ENCODE data around the gene CENPH.
"Not testable (repeated sequence)": the region's sequence is repeated elsewhere in the genome, so short reads cannot be mapped to it uniquely, and the experiment has no call there.

Gene CENPH

DNA sequence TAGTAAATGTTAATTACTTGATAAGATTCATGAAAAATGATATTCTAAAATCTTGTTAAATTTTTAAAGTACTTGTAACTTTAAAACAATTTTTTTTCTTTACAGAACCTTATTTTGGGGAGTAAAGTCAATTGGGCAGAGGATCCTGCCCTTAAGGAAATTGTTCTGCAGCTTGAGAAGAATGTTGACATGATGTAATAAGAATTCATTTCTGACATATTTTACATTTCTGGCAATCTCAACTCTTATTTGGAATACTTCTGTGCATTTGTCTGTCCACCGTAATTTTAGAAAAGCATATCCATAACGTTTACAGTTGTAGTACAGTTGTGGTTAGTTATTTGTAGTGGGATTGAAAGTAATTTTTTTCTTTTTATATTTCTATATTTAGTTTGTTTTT is 20.2 kb downstream of the CENPH start:
- peak; percentile 21 for DNase-seq (ENCODE audit: low read depth)

DNA sequence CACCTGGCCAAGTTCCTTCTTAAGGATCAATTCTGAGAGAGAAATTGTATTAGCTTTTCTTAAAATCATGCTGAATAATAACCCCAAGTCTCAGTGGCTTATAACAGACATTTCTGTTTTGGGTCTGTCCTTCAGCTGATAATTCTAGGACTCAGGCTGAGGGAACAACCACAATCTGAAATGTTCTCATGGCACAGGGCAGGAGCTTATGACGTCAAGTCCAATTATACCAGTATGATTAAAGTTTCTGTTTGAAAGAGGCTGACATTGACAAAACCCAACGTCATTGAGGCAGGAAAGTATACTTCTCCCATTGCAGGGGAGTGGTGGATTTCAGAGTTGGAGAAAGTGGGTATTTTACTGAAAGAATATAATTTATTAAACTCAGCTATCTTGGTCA is 21.8 kb downstream of the CENPH start:
- DNase-seq (ENCODE audit: low read depth) = no peak

DNA sequence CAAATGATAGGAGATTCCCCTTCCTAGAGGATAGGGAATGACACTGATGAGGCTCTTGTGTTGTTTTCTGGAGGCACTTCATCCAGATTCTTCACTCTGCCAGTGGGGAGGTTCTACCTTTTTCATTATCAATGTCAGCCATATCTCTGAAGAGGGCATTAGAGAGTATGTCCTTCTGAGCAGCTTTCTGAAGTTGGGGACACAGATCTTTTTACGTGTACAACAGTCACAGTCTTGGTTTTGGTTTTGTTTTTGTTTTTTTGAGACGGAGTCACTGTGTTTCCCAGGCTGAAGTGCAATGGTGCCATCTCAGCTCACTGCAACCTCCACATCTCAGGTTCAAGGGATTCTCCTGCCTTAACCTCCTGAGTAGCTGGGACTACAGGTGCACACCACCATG is 22.6 kb downstream of the CENPH start:
- no peak for DNase-seq (ENCODE audit: low read depth)

DNA sequence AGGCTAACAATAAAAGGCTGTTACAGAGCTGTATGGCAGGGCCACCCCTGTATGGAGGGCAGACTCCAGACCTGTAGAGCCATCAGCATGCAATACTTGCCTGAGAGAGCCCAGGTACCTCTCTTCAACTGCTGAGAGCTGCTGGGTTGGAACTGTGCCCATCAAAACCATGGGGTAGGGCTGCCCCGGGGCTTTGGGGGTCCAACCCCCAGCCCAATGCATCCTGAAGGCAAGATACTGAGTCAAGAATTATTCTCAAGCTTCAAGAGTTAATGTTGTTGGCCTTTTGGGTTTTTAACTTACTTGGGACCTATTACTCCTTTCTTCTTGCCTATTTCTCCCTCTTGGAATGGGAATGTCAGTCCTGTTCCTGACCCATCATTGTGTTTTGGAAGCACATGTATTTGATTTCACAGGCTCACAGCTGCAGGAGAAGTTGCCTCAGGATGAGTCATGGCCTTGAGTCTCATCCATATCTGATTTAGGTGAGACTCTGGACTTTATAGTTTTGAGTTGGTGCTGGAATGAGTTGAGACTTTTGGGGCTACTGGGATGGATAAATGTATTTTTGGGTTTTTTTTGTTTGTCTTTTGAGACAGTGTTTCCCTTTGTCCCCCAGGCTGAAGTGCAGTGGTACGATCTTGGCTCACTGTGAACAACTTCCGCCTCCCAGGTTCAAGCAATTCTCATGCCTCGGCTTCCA is 24.3 kb downstream of the CENPH start:
- DNase-seq (ENCODE audit: low read depth) = peak; percentile 56

DNA sequence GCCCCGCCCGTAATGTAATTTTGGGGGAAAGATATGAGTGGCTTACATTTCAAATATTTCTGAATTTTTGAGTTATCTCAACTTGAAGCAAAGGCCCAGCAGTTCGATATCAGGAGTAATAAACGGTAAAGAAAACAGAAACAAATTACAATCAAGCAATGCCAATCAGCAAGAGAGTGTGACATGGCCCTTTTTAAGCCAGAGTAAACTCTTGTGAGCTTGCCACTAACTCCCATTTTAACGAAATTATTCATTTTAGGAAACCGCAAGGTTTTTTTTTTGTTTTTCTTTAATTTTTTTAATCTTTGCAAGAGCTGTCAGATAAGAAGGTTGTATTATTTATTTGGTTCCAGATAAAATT is 27.7 kb downstream of the CENPH start:
- DNase-seq (ENCODE audit: low read depth) = no peak

DNA sequence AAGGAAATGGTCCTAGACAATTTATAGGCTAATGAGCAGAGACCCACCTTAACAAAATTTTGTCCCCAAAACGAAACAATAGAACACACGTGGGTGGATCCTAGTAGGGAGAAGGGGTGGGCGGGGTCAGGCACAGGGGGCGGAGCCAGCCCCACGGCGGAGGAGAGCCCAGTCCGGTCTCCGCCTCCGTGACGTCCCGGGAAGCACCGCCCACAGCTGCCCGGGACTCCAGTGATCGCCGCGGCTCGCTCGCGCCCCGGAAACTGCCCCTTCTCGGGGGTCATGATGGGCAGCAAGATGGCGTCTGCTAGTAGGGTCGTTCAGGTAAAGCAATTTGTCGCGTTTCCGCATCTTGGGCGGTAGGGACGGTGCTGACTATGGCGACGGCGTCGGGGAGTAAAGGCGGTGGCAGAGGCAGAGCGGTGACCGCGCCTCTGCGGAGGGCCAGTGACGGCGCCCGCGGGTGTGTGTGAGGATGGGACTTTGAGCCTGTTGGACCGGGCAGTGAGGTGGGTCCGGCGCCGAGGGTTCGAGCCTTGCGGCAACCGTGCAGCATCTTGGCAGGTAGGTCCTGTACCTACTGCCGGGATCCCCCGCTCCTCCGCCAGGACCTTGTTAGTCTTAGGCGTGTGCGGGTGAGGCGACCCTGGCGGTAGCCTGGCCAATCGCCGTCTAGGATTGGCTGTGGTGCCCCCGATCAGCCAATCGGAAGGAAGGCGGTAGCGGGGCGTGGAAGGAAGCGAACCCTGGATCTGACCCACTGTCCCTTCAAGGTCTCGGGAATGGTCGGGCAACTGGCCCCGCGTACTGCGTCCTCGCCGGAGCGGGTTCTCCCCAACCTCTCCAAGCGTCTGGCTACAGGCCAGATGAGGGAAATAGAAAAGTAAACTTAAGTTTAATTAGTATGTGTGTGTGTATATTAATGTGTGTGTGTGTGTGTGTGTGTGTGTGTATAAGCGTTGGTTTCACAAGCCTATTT is 28.5 kb downstream of the CENPH start:
- peak; percentile 92 for DNase-seq (ENCODE audit: low read depth)

DNA sequence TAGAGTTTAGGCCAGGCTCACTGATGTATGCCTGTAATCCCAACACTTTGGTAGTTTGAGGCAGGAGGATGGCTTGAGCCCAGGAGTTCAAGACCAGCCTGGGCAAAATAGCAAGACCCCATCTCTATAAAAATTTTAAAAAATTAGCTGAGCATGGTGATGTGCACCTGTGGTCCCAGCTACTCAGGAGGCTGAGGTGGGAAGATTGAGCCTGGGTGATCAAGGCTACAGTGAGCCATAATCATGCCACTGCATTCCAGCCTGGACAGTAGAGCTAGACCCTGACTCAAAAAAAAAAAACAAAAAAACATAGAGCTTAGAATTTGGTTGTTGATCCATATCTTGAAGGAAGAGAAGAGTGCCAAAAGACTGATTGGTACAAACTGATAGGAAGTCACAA is 30.6 kb downstream of the CENPH start:
- no peak for DNase-seq (ENCODE audit: low read depth)

DNA sequence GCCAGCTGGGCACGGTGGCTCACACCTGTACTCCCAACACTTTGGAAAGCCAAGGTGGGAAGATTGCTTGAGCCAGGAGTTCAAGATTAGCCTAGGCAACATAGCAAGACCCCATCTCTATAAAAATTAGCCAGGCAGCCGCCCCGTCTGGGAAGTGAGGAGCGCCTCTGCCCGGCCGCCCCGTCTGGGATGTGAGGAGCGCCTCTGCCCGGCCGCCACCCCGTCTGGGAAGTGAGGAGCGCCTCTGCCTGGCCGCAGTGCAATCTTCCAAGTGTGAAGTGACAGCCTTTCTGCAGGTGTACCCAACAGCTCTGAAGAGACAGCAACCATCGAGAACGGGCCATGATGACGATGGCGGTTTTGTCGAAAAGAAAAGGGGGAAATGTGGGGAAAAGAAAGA is 31.0 kb downstream of the CENPH start:
- DNase-seq (ENCODE audit: low read depth) = not testable (repeated sequence)

DNA sequence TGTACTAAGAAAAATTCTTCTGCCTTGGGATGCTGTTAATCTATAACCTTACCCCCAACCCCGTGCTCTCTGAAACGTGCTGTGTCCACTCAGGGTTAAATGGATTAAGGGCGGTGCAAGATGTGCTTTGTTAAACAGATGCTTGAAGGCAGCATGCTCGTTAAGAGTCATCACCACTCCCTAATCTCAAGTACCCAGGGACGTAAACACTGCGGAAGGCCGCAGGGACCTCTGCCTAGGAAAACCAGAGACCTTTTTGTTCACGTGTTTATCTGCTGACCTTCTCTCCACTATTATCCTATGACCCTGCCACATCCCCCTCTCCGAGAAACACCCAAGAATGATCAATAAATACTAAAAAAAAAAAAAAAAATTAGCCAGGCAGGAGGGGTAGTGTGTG is 31.4 kb downstream of the CENPH start:
- not testable (repeated sequence) for DNase-seq (ENCODE audit: low read depth)

DNA sequence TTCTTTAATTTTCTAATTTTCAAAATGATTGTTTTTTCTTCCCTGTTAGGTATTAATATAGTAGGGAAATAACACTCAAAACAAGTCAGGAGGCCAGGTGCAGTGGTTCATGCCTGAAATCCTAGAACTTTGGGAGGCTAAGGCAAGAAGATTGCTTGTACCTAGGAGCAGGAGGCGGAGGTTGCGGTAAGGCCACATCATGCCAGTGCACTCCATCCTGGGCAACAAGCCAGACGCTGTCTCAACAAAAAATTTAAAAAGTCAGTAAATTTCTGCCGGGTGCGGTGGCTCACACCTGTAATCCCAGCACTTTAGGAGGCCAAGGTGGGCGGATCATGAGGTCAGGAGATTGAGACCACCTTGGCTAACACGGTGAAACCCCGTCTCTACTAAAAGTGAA is 35.1 kb downstream of the CENPH start:
- DNase-seq (ENCODE audit: low read depth) = no peak

DNA sequence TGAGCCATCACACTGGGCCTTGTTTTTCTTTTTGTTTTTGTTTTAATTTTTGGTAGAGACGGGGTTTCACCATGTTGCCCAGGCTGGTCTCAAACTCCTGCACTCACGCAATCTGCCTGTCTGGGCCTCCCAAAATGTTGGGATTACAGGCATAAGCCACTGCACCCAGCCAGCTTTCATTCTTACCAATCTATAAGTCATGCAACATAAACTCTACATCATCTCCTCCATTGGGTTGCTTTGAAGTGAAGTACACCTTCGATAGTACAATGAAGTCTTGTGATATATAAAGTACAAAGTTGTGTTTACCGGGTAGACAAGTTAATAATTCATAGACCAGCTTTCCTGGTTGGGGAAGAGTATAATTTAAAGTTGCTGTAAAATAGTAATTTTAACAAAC is 36.5 kb downstream of the CENPH start:
- no peak for DNase-seq (ENCODE audit: low read depth)

DNA sequence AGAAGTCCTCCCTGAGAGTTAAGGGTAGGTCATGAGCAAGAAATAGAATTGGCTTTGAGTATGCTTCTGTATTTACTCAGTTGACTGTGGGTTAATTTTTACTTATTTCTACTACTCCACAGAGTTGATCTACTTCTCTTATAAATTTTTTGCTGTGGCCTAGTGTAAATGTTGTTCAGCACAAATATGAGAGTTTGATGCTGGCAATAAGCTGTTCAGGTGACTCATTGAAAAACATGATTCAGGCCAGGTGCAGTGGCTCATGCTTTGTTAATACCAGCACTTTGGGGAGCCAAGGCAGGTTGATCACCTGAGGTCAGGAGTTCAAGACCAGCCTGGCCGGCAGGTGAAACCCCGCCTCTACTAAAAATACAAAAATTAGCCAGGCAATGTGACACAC is 40.8 kb downstream of the CENPH start:
- no peak for DNase-seq (ENCODE audit: low read depth)

DNA sequence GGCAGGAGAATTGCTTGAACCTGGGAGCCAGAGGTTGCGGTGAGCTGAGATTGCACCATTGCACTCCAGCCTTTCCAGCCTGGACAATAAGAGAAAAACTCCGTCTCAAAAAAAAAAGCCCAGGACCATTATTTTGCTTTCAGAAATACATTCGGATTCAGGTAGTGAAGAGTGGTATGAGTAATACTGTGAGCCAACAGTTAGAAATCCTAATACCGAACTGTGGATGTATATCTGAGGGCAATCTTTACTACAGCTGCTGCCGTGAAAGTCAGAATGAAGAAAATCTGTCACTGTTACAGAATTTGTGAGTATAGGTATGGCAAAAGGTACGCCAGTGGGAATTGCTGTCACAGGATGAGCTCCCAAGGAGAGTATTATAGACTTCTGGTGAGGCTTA is 41.9 kb downstream of the CENPH start:
- no peak for DNase-seq (ENCODE audit: low read depth)

DNA sequence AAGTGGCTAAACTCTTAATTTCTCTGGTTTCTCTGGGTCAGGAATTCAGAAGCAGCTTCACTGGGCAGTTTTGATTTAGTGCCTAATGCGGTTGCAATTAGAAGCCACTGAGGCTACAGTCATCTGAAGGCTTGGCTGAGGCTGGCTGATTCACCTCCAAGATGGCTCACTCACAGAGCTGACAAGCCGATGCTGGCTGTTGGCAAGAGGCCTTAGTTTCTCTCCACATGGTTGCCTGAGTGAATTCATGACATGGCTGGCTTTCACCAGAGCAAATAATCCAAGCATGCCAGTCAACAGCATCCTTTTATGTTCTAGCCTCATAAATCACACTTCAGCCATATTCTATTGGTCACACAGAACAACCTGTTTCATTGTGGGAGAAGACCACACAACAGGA is 42.5 kb downstream of the CENPH start:
- DNase-seq (ENCODE audit: low read depth) = peak; percentile 12

DNA sequence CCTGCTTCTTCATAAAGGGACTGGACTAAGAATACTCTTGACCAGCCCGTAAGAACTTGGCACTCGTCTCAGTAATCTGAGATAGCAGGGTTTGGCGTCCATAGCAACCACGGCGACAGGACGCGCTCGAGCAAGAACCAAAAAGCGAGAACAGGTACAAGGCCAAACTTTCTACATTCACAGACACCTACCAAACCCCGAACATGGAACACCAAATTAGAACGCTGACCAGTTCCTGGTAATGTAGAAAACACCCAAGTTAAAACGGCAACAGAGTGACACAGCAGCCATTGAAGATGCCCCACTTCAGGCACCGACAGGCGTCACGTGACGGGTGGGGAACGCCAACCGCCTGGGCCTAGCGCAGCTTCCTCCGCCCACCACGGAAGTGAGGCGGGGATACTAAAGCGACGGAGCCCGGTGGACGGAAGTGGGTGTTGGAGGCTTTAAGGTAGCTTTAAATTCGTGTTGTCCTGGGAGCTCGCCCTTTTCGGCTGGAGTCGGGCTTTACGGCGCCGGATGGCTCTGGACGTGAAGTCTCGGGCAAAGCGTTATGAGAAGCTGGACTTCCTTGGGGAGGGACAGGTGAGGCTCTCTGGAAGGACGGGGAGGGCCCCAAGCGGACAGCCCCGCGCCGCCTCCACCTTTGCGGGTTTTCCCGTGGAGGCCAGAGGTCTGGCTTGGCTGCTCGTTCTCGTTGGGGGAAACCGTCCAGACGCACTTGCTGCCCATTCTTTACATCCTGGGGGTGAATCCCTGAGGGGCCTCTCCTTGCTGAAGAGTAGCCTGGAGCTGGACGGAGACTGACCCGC is 45.3 kb downstream of the CENPH start, which contains the start of gene CDK7:
TSS of gene CDK7 (plus strand) at position 430 of the 812 bp plus-strand sequence. CDS start at position 520, 90 bp downstream.
- DNase-seq (ENCODE audit: low read depth) = peak; percentile 91

DNA sequence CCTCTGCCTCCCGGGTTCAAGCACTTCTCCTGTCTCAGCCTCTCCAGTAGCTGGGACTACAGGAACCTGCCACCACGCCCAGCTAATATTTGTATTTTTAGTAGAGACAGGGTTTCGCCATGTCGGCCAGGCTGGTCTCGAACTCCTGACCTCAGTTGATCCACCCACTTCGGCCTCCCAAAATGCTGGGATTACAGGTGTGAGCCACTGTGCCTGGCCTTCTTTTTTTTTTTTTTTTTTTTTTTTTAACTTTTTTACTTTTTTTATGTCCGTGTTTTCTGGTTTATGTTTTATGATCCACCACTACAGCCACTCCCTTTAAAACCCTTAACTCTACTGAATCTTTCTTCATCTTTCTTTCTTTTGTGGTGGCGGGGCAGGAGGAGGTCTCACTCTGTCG is 47.4 kb downstream of the CENPH start:
- DNase-seq (ENCODE audit: low read depth) = not testable (repeated sequence)

DNA sequence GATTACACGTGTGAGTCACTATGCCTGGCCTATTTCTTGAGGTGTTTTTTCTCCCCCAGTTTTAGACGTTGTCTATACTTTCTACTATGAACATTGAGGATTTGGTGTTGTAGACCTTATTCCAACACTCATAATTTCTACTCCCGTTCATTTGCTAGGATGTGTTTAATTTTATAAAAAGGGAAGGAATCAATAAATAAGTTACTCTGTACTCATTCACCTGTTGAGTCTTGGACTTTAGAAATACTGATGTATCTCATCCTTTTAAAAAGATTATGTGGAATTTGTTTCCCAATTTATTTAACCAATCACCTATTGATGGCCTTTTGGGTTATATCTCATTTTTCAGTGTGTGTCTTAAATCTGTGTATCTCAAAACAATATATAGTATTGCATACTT is 48.5 kb downstream of the CENPH start:
- no peak for DNase-seq (ENCODE audit: low read depth)

DNA sequence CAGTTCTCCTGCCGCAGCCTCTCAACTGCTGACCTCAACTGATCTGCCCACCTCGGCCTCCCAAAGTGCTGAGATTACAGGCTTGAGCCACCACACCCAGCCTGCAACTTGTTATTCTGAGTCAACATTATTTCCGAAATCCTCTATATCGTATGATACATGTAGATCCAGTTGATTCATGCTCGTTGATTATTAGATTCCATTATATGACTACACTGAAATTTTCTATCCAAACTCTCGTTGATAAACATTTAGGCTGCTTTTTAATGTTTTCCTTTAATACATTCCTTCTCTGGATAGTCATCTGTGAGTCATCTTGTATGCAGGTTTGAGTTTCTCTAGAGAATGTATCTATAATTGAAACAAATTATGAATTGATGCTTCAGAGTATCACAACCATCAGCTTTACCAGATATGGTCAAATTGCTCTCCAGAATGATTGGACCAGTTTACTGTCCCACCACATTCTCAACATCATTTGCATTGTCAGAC is 49.4 kb downstream of the CENPH start:
- DNase-seq (ENCODE audit: low read depth) = peak; percentile 77

DNA sequence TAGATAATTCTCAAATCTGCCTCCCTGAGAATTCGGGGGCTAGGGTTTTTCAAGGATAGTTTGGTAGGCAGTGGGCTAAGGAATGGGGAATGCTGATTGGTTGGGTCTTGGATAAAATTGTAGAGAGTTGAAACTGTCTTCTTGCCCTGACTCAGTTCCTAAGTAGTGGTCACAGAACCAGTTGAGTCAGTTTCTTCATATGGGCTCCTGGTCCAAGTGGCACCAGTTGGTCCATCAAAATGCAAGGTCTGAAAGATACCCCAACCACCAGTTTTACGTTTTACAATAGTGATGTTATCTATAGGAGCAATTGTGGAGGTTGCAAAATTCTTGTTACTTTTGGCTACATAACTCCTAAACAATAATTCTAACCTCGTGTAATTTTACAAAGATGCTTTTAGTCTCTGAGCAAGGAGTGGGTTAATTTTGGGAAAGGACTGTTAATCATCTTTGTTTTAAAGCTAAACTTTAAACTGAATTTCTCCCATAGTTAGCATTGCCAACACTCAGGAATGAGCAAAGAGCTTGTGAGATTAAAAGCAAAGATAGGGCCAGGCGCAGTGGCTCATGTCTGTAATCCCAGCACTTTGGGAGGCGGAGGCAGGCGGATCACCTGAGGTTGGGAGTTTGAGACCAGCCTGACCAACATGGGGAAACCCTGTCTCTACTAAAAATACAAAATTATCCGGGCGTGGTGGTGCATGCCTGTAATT is 53.0 kb downstream of the CENPH start:
- no peak for DNase-seq (ENCODE audit: low read depth)

DNA sequence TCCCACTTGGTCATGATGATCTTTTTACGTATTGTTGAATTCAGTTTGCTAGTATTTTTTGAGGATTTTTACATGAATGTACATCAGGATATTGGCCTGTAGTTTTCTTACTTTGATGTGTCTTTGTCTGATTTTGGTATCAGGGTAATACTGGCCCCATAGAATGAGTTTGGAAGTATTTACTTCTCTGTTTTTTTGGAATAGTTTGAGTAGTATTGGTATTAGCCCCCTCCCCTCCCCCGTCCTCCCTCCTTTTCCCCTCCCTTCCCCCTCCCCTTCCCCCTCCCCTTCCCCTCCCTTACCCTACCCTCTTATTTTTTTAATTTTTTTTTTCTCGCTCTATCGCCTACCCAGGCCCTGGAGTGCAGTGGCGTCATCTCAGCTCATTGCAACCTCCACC is 55.6 kb downstream of the CENPH start:
- DNase-seq (ENCODE audit: low read depth) = no peak

DNA sequence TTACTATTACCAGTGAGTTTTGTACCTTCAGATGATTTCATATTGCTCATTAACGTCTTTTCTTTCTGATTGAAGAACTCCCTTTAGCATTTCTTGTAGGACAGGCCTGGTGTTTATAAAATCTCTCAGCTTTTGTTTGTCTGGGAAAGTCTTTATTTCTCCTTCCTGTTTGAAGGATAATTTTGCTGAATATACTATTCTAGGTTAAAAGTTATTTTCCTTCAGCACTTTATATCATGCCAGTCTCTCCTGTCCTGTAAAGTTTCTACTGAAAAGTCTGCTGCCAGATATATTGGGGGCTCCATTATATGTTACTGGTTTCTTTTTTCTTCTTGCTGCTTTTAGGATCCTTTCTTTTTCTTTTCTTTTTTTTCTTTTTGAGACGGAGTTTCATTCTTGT is 58.6 kb downstream of the CENPH start:
- no peak for DNase-seq (ENCODE audit: low read depth)

DNA sequence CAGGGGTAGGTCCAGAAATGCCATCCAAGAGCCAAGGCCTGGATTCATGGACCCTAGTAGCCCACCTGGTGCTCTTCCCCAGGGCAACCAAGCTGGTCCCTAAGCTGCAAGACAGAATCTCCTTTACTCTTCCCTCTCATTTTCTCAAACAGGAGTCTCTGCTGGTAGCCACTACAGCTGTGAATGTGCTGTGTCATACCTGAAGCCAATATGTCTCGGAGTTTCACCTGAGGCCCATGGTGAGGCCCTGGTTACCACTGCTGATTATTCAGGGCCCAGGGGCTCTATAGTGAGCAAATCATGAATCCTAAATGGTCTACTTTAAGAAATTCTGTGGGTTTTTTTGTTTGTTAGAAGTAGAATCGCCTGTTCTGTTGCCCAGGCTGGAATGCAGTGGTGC is 61.2 kb downstream of the CENPH start:
- no peak for DNase-seq (ENCODE audit: low read depth)
